ENCODE results near the gene OTULINL. TPM values are rescaled to one million over a fixed set of nuclear protein-coding genes. Genes with fewer than 3 reads are reported as not detected.

OTULINL gene
- total RNA-seq, 1 experiment from 2014 or later, result 1.7 TPM

DNA sequence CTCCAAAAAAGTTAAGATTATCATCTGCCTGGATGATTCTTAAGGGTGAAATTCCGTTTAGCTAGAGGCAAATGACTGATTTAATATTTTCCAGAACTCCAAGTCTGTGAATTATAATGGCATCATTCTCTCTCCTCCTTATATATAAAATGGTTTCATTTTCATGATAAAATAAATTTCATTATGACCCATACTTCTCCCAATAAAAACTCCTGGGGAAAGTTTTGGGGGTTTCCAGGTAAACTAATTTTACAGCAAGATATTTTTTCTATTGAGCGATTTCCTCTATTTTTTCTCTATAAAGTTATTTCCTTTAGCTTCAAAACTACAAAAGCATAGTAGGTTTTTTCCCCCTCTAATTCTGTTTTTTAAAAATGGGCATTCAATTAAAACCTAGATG lies 75.3 kb downstream of the OTULINL start:
- in situ Hi-C loops (cut with HindIII; ENCODE audit: low sequenced_read_pairs), result no loop called here

DNA sequence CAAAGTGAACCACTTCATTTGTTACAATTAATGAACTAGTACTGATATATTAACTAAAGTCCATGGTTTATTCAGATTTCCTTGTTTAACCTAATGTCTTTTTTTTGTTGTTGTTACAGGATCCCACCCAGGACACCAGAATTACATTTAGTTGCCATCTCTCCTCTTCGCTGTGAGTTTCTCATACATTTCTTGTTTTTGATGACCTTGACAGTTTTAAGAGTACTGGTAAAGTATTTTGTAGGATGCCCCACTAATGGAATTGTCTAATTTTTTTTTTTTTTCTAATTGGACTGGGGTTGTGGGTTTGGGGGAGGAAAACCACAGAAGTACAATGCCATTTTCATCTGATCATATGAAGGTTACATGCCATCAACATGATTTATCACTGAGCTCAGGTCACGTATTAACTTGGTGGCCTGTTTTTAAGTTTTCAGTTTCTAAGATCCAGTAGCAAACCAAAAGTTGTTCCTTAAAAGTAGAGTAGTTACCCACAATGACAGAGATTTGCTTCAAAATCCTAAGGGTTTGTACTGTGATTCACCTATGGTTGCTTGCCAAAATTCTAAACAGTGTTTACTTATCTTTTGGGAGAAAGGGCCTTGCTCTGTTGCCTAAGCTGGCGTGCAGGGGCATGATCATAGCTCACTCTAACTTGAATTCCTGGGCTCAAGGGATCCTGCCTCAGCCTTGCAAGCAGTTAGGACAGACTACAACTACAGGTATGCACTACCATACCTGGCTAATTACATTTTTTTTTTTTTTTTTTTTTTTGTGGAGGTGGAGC lies 78.4 kb downstream of the OTULINL start:
- no peak for DNase-seq (ENCODE audit: low spot score)
- in situ Hi-C loops (cut with HindIII; ENCODE audit: low sequenced_read_pairs), result no loop called here

More for the DNA sequence above, 75.3 kb downstream of the OTULINL start:
- no peak for DNase-seq (ENCODE audit: low spot score)

DNA sequence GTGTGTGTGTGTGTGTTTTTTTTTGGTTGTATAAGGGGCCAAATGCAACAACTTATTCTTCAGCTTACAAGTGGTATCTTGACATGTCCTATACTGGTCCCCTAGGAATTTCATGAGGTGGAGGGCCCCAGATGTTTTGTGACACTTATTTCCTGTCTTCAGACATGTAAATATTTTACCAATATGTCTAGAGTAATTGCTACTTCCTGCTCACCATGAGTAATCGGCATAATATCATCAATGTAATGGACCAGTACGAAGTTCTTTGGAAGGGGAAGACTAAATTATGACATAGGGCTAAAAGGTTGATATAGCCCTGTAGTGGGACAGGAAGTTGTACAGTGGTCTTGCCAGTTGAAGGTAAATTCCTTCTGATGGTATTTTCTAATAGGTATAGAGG lies 79.2 kb downstream of the OTULINL start:
- no peak for DNase-seq (ENCODE audit: low spot score)
- in situ Hi-C loops (cut with HindIII; ENCODE audit: low sequenced_read_pairs), result no loop called here

Other genes starting within 250 kb of the OTULINL start
- 23.5 and 32.8 TPM in 2 replicates for gene OTULIN, start 82.9 kb downstream of the OTULINL start, total RNA-seq (2014; rRNA removed; shearing (Covaris generic))